KMS-11 (cell line): ENCODE measurements around the gene CASP6.

Experiments used
- H2AFZ ChIP-seq: fragments of 200-600 bp; sonication (generic); 2 replicates; pipeline ENCODE4 v1.6.1; 2016; ENCODE audit warnings: antibody characterized with exemption, mixed run types, low read depth
- H3K27ac ChIP-seq: fragments of 200-600 bp; sonication (generic); 2 replicates; pipeline ENCODE4 v1.6.1; 2016; ENCODE audit warnings: mild to moderate bottlenecking, mixed run types
- H3K27me3 ChIP-seq: fragments of 200-600 bp; sonication (generic); 2 replicates; pipeline ENCODE4 v1.6.1; 2017; ENCODE audit warnings: mild to moderate bottlenecking, low read depth, mixed run types, moderate library complexity; ENCODE audit not compliant: insufficient read depth
- H3K36me3 ChIP-seq: fragments of 200-600 bp; sonication (generic); 2 replicates; pipeline ENCODE4 v1.6.1; 2017; ENCODE audit warnings: mild to moderate bottlenecking, mixed run types; ENCODE audit not compliant: insufficient read depth
- H3K4me1 ChIP-seq: fragments of 200-600 bp; sonication (generic); 2 replicates; pipeline ENCODE4 v1.6.1; 2016; ENCODE audit warnings: mild to moderate bottlenecking, low read depth, mixed run types; ENCODE audit not compliant: poor library complexity, severe bottlenecking
- H3K4me2 ChIP-seq: fragments of 200-600 bp; sonication (generic); 2 replicates; pipeline ENCODE4 v1.7.0; 2016; ENCODE audit warnings: mild to moderate bottlenecking, mixed run types
- H3K4me3 ChIP-seq: fragments of 200-600 bp; sonication (generic); IDR thresholded peaks from 2 replicates; pipeline ENCODE4 v1.6.1; 2017; ENCODE audit warnings: low read depth, low read length, mixed read lengths; ENCODE audit not compliant: insufficient read depth
- H3K79me2 ChIP-seq: fragments of 200-600 bp; sonication (generic); 2 replicates; pipeline ENCODE4 v1.6.1; 2016; ENCODE audit warnings: low read depth, mixed run types; ENCODE audit not compliant: insufficient read depth
- H3K9ac ChIP-seq: fragments of 200-600 bp; sonication (generic); 2 replicates; pipeline ENCODE4 v1.6.1; 2016; ENCODE audit warnings: mild to moderate bottlenecking, mixed run types
- H4K20me1 ChIP-seq: fragments of 200-600 bp; sonication (generic); 2 replicates; pipeline ENCODE4 v1.6.1; 2016; ENCODE audit warnings: mild to moderate bottlenecking, mixed run types; ENCODE audit not compliant: insufficient read depth
- TF ChIP-seq, protein P1 (sequence below): fragments of 200-600 bp; sonication (generic); conservative IDR thresholded peaks from 2 replicates; pipeline ENCODE4 v1.6.1; 2017; ENCODE audit warnings: low read depth, mild to moderate bottlenecking, antibody characterized with exemption, low read length, moderate library complexity, mixed read lengths

CASP6 gene

DNA sequence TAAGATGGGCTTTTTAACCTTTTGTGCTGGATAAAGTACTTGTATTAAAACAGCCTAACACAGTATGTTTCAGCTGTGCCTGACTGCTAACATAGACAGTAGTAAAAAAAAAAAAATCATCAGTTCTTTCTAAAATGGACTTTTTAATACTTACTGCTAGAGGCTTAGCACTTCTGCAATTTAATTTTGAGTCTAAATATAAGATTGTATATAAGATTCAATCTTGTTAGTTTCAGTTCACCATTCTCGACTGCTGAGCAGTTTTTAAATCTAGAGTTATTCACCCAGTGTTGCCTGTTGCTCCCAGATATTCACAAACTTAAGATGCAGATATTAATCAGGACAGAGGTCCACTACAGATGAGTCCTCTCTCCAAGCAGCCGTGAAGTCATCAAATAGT, 19.9 kb upstream of the CASP6 start:
- TF ChIP-seq, protein P1, sequence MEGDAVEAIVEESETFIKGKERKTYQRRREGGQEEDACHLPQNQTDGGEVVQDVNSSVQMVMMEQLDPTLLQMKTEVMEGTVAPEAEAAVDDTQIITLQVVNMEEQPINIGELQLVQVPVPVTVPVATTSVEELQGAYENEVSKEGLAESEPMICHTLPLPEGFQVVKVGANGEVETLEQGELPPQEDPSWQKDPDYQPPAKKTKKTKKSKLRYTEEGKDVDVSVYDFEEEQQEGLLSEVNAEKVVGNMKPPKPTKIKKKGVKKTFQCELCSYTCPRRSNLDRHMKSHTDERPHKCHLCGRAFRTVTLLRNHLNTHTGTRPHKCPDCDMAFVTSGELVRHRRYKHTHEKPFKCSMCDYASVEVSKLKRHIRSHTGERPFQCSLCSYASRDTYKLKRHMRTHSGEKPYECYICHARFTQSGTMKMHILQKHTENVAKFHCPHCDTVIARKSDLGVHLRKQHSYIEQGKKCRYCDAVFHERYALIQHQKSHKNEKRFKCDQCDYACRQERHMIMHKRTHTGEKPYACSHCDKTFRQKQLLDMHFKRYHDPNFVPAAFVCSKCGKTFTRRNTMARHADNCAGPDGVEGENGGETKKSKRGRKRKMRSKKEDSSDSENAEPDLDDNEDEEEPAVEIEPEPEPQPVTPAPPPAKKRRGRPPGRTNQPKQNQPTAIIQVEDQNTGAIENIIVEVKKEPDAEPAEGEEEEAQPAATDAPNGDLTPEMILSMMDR, result no peak
- no peaks in the 10 kb centered on the region; the same call in 1 of the 2 replicates for H3K79me2 ChIP-seq
- peaks cover under 1% of the 10 kb centered on the region for H3K4me1 ChIP-seq
- no peak overlapping the region for H3K9ac ChIP-seq
- H2AFZ ChIP-seq, result no peak overlapping the region
- H3K27ac ChIP-seq, result no peak overlapping the region
- H3K4me2 ChIP-seq, result no peak overlapping the region
- H3K27me3 ChIP-seq, result no peaks in the 10 kb centered on the region
- H4K20me1 ChIP-seq, result no peaks in the 10 kb centered on the region
- H3K4me3 ChIP-seq, result no peak overlapping the region
- H3K36me3 ChIP-seq, result no peaks in the 10 kb centered on the region

DNA sequence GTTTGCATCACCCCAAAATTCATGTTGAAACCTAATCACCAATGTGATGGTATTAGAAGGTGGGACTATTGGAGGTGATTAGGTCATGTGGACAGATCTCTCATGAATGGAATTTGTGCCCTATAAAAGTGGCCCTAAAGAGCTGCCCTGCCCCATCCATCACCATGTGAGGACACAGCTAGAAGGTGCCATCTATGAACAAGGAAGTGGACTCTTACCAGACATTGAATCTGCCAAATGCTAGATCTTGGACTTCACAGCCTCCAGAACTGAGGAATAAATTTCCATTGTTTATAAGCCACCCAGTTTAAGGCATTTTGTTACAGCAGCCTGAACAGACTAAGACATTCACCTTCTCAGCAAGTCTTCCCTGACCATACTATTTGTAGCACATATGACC, 19.1 kb upstream of the CASP6 start:
- H2AFZ ChIP-seq, result no peak overlapping the region
- TF ChIP-seq, protein P1, result no peak
- H3K4me2 ChIP-seq, result no peak overlapping the region
- no peak overlapping the region for H3K27ac ChIP-seq
- no peaks in the 10 kb centered on the region for H4K20me1 ChIP-seq
- H3K27me3 ChIP-seq, result no peaks in the 10 kb centered on the region
- H3K9ac ChIP-seq, result no peak overlapping the region
- no peaks in the 10 kb centered on the region; the same call in 1 of the 2 replicates for H3K79me2 ChIP-seq
- H3K4me1 ChIP-seq, result no peaks in the 10 kb centered on the region
- H3K4me3 ChIP-seq, result no peak overlapping the region
- H3K36me3 ChIP-seq, result no peaks in the 10 kb centered on the region

DNA sequence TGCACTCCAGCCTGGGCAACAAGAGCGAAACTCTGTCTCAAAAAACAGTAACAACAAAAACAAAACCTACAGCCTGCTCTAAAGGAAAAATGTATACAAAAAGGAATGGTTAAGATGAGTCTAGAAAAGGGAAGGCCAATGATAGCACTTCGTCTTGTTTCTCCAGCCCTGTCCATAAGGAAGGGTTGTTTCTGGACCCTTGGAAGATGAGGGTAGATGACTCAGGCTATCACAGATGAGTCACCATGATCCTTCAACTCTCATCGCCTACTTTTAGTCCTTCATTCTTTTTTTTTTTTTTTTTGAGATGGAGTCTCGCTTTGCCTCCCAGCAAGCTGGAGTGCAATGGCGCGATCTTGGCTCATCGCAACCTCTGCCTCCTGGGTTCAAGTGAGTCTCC, 17.8 kb upstream of the CASP6 start:
- no peak overlapping the region for H3K4me3 ChIP-seq
- H3K79me2 ChIP-seq, result no peaks in the 10 kb centered on the region
- peaks cover 1% of the 10 kb centered on the region for H3K4me1 ChIP-seq
- no peak overlapping the region for H3K4me2 ChIP-seq
- H2AFZ ChIP-seq, result no peak overlapping the region
- TF ChIP-seq, protein P1, result no peak
- H3K27ac ChIP-seq, result no peak overlapping the region
- no peaks in the 10 kb centered on the region for H3K36me3 ChIP-seq
- H3K9ac ChIP-seq, result no peak overlapping the region
- no peaks in the 10 kb centered on the region for H4K20me1 ChIP-seq
- no peaks in the 10 kb centered on the region for H3K27me3 ChIP-seq

DNA sequence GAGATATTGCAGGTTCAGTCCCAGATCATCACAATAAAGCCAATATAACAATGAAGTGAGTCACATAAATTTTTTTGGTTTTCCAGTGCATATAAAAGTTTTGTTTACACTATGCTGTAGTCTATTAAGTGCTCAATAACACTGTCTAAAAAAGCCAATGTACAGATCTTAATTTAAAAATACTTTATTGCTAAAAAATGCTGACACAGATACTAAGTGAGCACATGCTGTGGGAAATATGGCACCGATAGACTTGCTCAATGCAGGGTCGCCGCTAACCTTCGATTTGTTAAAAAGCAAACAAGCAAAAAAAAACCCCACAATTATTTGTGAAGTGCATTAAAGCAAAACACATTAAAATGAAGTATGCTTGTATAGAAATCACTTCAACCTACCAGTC, 16.4 kb upstream of the CASP6 start:
- Histone ChIP-seq H3K4me3 (no peak overlapping the region), H4K20me1 (no peaks in the 10 kb centered on the region), H3K9ac (no peak overlapping the region), H3K4me2 (no peak overlapping the region), H3K79me2 (no peaks in the 10 kb centered on the region), H3K4me1 (peaks cover 5% of the 10 kb centered on the region), H3K36me3 (no peaks in the 10 kb centered on the region), H3K27ac (no peak overlapping the region), H2AFZ (no peak overlapping the region), H3K27me3 (no peaks in the 10 kb centered on the region)
- TF ChIP-seq, protein P1, result no peak
